HG03066 (cell line): Measurements from ENCODE around the gene LRCH4.

Source experiments
- ATAC-seq: cut with Tn5 transposase; IDR thresholded peaks from one replicate; pipeline ENCODE4 v1.9.1; 2021; ENCODE audit warnings: low read depth; ENCODE audit not compliant: unreplicated experiment

The LRCH4 gene

GRCh38 chr7:100582650-100583049 lies 3.3 kb downstream of the LRCH4 start:
- no peak for ATAC-seq

- ATAC-seq = no peak
These were observed 3.8 kb downstream of the LRCH4 start for GRCh38 chr7:100582041-100582579.

GRCh38 chr7:100580466-100581283 lies 5.3 kb downstream of the LRCH4 start:
- no peak for ATAC-seq

GRCh38 chr7:100578246-100579183 lies 7.4 kb downstream of the LRCH4 start:
- no peak for ATAC-seq

GRCh38 chr7:100577507-100577906 lies 8.4 kb downstream of the LRCH4 start:
- no peak for ATAC-seq

- no peak for ATAC-seq
These were observed 8.8 kb downstream of the LRCH4 start for GRCh38 chr7:100577103-100577502.

GRCh38 chr7:100576384-100576993 lies 9.4 kb downstream of the LRCH4 start:
- no peak for ATAC-seq

GRCh38 chr7:100575746-100576383 lies 10.1 kb downstream of the LRCH4 start:
- ATAC-seq = no peak

- ATAC-seq = no peak
These were observed 10.7 kb downstream of the LRCH4 start for GRCh38 chr7:100575206-100575631.

- no peak for ATAC-seq
These were observed 11.3 kb downstream of the LRCH4 start for GRCh38 chr7:100574362-100575205.

GRCh38 chr7:100573691-100574361 lies 12.1 kb downstream of the LRCH4 start, which contains the start of gene SAP25:
TSS of gene SAP25 (minus strand) at chr7:100573900. CDS start at chr7:100573742, 158 bp downstream.
- no peak for ATAC-seq

- ATAC-seq = no peak
These were observed 12.8 kb downstream of the LRCH4 start for GRCh38 chr7:100572949-100573675.

- ATAC-seq = no peak
These were observed 13.5 kb downstream of the LRCH4 start for GRCh38 chr7:100572281-100572948.

- no peak for ATAC-seq
These were observed 14.2 kb downstream of the LRCH4 start for GRCh38 chr7:100571829-100572116.

GRCh38 chr7:100570954-100571828 lies 14.7 kb downstream of the LRCH4 start:
- ATAC-seq = no peak

- no peak for ATAC-seq
These were observed 16.8 kb downstream of the LRCH4 start for GRCh38 chr7:100568896-100569844.
